IMR-90 (cell line): ENCODE results near the gene LRRC8B. TPM values are rescaled to one million over a fixed set of nuclear protein-coding genes. Genes with fewer than 3 reads are reported as not detected.

Experiments
- ATAC-seq: fragments of 200-7000 bp; cut with Tn5 transposase; 2 replicates; pipeline ENCODE4 v1.9.1; 2020; ENCODE audit warnings: low read depth, mild to moderate bottlenecking, moderate library complexity
- BruUV-seq: library from RNA; stranded (reverse); fragments of 400-500 nt; replicated peaks from 2 replicates; lab custom pipeline; 2021; lab: Mats Ljungman, UMichigan
- CTCF ChIA-PET: fragments of 300-600 bp; formaldehyde crosslinking; extraction: SDS; loops from one replicate; lab custom pipeline; 2021; ENCODE audit warnings: antibody characterized with exemption; lab: Yijun Ruan, JAX
- POLR2A ChIA-PET: fragments of 300-600 bp; sonication (Branson Sonifier 250); formaldehyde crosslinking; loops from one replicate; lab custom pipeline; 2022; ENCODE audit warnings: antibody characterized with exemption; ENCODE audit not compliant: unreplicated experiment; lab: Charles Lee
- DNase-seq: peaks from one replicate; pipeline ENCODE4 v3.0.0; 2013
- H2AFZ ChIP-seq: replicated peaks from 2 replicates; pipeline ENCODE3; 2013; ENCODE audit warnings: low read length, mild to moderate bottlenecking; ENCODE audit not compliant: poor library complexity
- H2AK5ac ChIP-seq: 2 replicates; pipeline ENCODE4 v1.6.1; 2013; ENCODE audit warnings: low read depth, low read length, inconsistent platforms
- H2AK9ac ChIP-seq: replicated peaks from 2 replicates; pipeline ENCODE3; 2013; ENCODE audit warnings: mild to moderate bottlenecking, low read depth, low read length, moderate library complexity; ENCODE audit not compliant: poor library complexity
- H2BK120ac ChIP-seq: 2 replicates; pipeline ENCODE4 v1.6.1; 2013; ENCODE audit warnings: low read depth, low read length, inconsistent platforms
- H2BK15ac ChIP-seq: 3 replicates; pipeline ENCODE4 v1.6.1; 2013; ENCODE audit warnings: low read depth, low read length, inconsistent platforms
- H2BK20ac ChIP-seq: 2 replicates; pipeline ENCODE4 v1.6.1; 2013; ENCODE audit warnings: low read depth, mild to moderate bottlenecking, inconsistent platforms, low read length, moderate library complexity
- H2BK5ac ChIP-seq: 2 replicates; pipeline ENCODE4 v1.6.1; 2013; ENCODE audit warnings: mild to moderate bottlenecking, low read depth, low read length, inconsistent platforms; ENCODE audit not compliant: poor library complexity, severe bottlenecking
- H3K14ac ChIP-seq: replicated peaks from 2 replicates; pipeline ENCODE4 v1.6.1; 2013; ENCODE audit warnings: low read depth, low read length, inconsistent platforms
- H3K18ac ChIP-seq: 2 replicates; pipeline ENCODE4 v1.6.1; 2013; ENCODE audit warnings: low read depth, low read length, control low read depth
- H3K23ac ChIP-seq: 2 replicates; pipeline ENCODE4 v1.6.1; 2013; ENCODE audit warnings: low read depth, low read length, inconsistent platforms
- H3K27ac ChIP-seq: 2 replicates; pipeline ENCODE4 v1.5.1; 2013; ENCODE audit warnings: mild to moderate bottlenecking, control low read depth, low read length; ENCODE audit not compliant: insufficient read depth
- H3K27me3 ChIP-seq: 2 replicates; pipeline ENCODE4 v1.6.1; 2013; ENCODE audit warnings: low read length; ENCODE audit not compliant: control insufficient read depth, insufficient read depth
- H3K36me3 ChIP-seq: 2 replicates; pipeline ENCODE4 v1.6.1; 2013; ENCODE audit warnings: low read length, mixed read lengths; ENCODE audit not compliant: control insufficient read depth, insufficient read depth
- H3K4ac ChIP-seq: 2 replicates; pipeline ENCODE4 v1.6.1; 2013; ENCODE audit warnings: low read depth, low read length, inconsistent platforms
- H3K4me1 ChIP-seq: 2 replicates; pipeline ENCODE4 v1.6.1; 2013; ENCODE audit warnings: low read length, mixed read lengths; ENCODE audit not compliant: control insufficient read depth, insufficient read depth
- H3K4me2 ChIP-seq: 2 replicates; pipeline ENCODE4 v1.6.1; 2013; ENCODE audit warnings: low read depth, mild to moderate bottlenecking, control low read depth, low read length, moderate library complexity
- H3K4me3 ChIP-seq: 2 replicates; pipeline ENCODE4 v1.5.1; 2013; ENCODE audit warnings: low read depth, mild to moderate bottlenecking, control low read depth, low read length, moderate library complexity; ENCODE audit not compliant: insufficient read depth
- H3K56ac ChIP-seq: 2 replicates; pipeline ENCODE4 v1.6.1; 2013; ENCODE audit warnings: low read length, inconsistent platforms; ENCODE audit not compliant: insufficient read depth; ENCODE audit errors: extremely low read depth
- H3K79me1 ChIP-seq, 2 experiments: 2 replicates each; pipeline ENCODE4 v1.6.1; 2013; ENCODE audit warnings: low read length in 2 of 2, inconsistent platforms in 1 of 2, low read depth in 1 of 2
- H3K9ac ChIP-seq: 2 replicates; pipeline ENCODE4 v1.6.1; 2013; ENCODE audit warnings: low read depth, low read length, control low read depth
- H3K9me1 ChIP-seq: 2 replicates; pipeline ENCODE4 v1.6.1; 2013; ENCODE audit warnings: low read length, inconsistent platforms; ENCODE audit not compliant: insufficient read depth
- H3K9me3 ChIP-seq: 2 replicates; pipeline ENCODE4 v1.6.1; 2013; ENCODE audit warnings: low read length; ENCODE audit not compliant: control insufficient read depth, insufficient read depth
- H4K20me1 ChIP-seq: 2 replicates; pipeline ENCODE4 v1.6.1; 2013; ENCODE audit warnings: low read length, inconsistent platforms; ENCODE audit not compliant: insufficient read depth
- H4K5ac ChIP-seq: 2 replicates; pipeline ENCODE4 v1.6.1; 2013; ENCODE audit warnings: mild to moderate bottlenecking, low read depth, low read length, control low read depth
- H4K8ac ChIP-seq, 2 experiments: 2 replicates each; pipeline ENCODE4 v1.6.1; 2013; ENCODE audit warnings: low read depth in 2 of 2, low read length in 2 of 2, control low read depth in 1 of 2, inconsistent platforms in 1 of 2
- H4K91ac ChIP-seq: 2 replicates; pipeline ENCODE4 v1.6.1; 2013; ENCODE audit warnings: low read depth, low read length, inconsistent platforms; ENCODE audit not compliant: insufficient read depth
- CTCF ChIP-seq: conservative IDR thresholded peaks from 2 replicates; pipeline ENCODE4 v1.5.1; 2012; ENCODE audit warnings: mild to moderate bottlenecking, low read depth, low read length, improper control_type of control experiment
- MAZ ChIP-seq: IDR thresholded peaks from 2 replicates; pipeline ENCODE4 v1.6.1; 2012; ENCODE audit warnings: low read depth, mild to moderate bottlenecking, low read length, improper control_type of control experiment, moderate library complexity, borderline replicate concordance
- MXI1 ChIP-seq: IDR thresholded peaks from 2 replicates; pipeline ENCODE4 v1.6.1; 2012; ENCODE audit warnings: low read depth, mild to moderate bottlenecking, low read length, moderate library complexity, borderline replicate concordance
- SMC3 ChIP-seq: fragments of 150-350 bp; IDR thresholded peaks from 2 replicates; pipeline ENCODE4 v1.6.1; 2016; ENCODE audit warnings: low read depth, mild to moderate bottlenecking, antibody characterized with exemption, low read length, moderate library complexity
- WGBS, 2 experiments: methylation state at CpG; one replicate each; pipeline versions ENCODE4 v1.1.5 to v1.1.7; 2013; ENCODE audit warnings: missing lambda C conversion rate in 2 of 2; ENCODE audit not compliant: insufficient read length in 1 of 2; ENCODE audit errors: extremely low coverage in 2 of 2; 5-methylcytosine and 5-hydroxymethylcytosine counted together
- dilution Hi-C: fragments of 300-500 bp; cut with HindIII; formaldehyde crosslinking; loops from one replicate; pipeline ENCODE4 v1.14.3; 2018; ENCODE audit warnings: low sequenced_read_pairs; ENCODE audit not compliant: unreplicated experiment
- in situ Hi-C: fragments of 300-500 bp; cut with MboI; formaldehyde crosslinking; loops from 3 replicates; pipeline ENCODE4 v1.14.3; 2019; ENCODE audit warnings: low sequenced_read_pairs, inconsistent platforms, mixed read lengths
- intact Hi-C: fragments of 100-400 bp; cut with micrococcal nuclease; formaldehyde crosslinking; loops from 2 replicates; pipeline ENCODE4 v1.10.0; 2022
- polyA plus RNA-seq, 3 experiments: library from polyadenylated mRNA; depleted of rRNA; stranded (reverse); fragments of >200 nt; gene quantifications; 2 replicates each; pipeline ENCODE4 v1.2.3, GENCODE V29; 2012; ENCODE audit warnings: low replicate concordance in 1 of 3
- total RNA-seq: library from RNA; depleted of rRNA; stranded (reverse); fragments of >200 nt; gene quantifications from 2 replicates; pipeline ENCODE4 v1.2.3, GENCODE V29; 2012

LRRC8B gene
- total and polyA plus RNA-seq, 2 of the 4 experiments (the other 2 are of a cell fraction): 0.74 to 1.8 TPM

GRCh38 chr1:89624314-89624713, 99.7 kb downstream of the LRRC8B start:
- in situ Hi-C loops: no loop called here

More at GRCh38 chr1:89624314-89624713, 99.7 kb downstream of the LRRC8B start:
- Histone ChIP-seq H3K36me3 (no peaks in the 10 kb centered on the region), H3K14ac (no peak overlapping the region), H4K91ac (no peak overlapping the region), H3K79me1 (no peaks in the 10 kb centered on the region; a peak in 1 of 4 replicates), H3K18ac (no peak overlapping the region), H2BK20ac (no peak overlapping the region), H3K9me3 (no peaks in the 10 kb centered on the region), H4K20me1 (no peaks in the 10 kb centered on the region), H2BK15ac (no peak overlapping the region), H3K4me2 (no peak overlapping the region), H3K4me1 (no peaks in the 10 kb centered on the region), H3K9ac (no peak overlapping the region), H3K4me3 (no peak overlapping the region), H2BK5ac (no peak overlapping the region), H3K56ac (no peak overlapping the region), H3K23ac (no peak overlapping the region), H3K27ac (no peak overlapping the region), H2AK5ac (no peak overlapping the region), H3K9me1 (no peaks in the 10 kb centered on the region; the same call in 1 of the 2 replicates), H3K4ac (no peak overlapping the region), H4K8ac (no peak overlapping the region), H2AFZ (no peak overlapping the region), H2AK9ac (no peak overlapping the region), H4K5ac (no peak overlapping the region), H2BK120ac (no peak overlapping the region), H3K27me3 (no peaks in the 10 kb centered on the region)
- no peak for ATAC-seq
- no peak for DNase-seq
- WGBS, 2 experiments: no CpG with 5 or more reads among the region's 1 CpG
- CTCF ChIA-PET: interaction anchor here (1.2 kb wide), 1 partner anchor 141 kb away, joined by 4 read pairs; no protein-coding TSS in a partner anchor
- intact Hi-C loops: no loop called here
- POLR2A ChIA-PET: no interaction called here
- TF ChIP-seq MXI1 (no peak), SMC3 (no peak), CTCF (no peak), MAZ (no peak)
- dilution Hi-C loops: no loop called here
- no TSS peak for BruUV-seq
